GM19035 (cell line): ENCODE data around the gene ATP5PD.
"Not testable (repeated sequence)": the region's sequence is repeated elsewhere in the genome, so short reads cannot be mapped to it uniquely, and the experiment has no call there.

Source experiments
- ATAC-seq: cut with Tn5 transposase; IDR thresholded peaks from one replicate; pipeline ENCODE4 v1.9.1; 2021; ENCODE audit not compliant: unreplicated experiment

The ATP5PD gene

GRCh38 chr17:75077496-75078283, 30.9 kb upstream of the ATP5PD start:
- ATAC-seq, result no peak

- ATAC-seq, result no peak
These were observed 30.3 kb upstream of the ATP5PD start for GRCh38 chr17:75077072-75077495.

- ATAC-seq, result no peak
These were observed 29.0 kb upstream of the ATP5PD start for GRCh38 chr17:75075597-75076336.

- no peak for ATAC-seq
These were observed 27.8 kb upstream of the ATP5PD start for GRCh38 chr17:75074532-75074931.

GRCh38 chr17:75073618-75074047, 26.9 kb upstream of the ATP5PD start:
- ATAC-seq, result no peak

GRCh38 chr17:75072909-75073308, 26.1 kb upstream of the ATP5PD start:
- ATAC-seq, result not testable (repeated sequence)

- not testable (repeated sequence) for ATAC-seq
These were observed 24.9 kb upstream of the ATP5PD start for GRCh38 chr17:75071478-75072271.

DNA sequence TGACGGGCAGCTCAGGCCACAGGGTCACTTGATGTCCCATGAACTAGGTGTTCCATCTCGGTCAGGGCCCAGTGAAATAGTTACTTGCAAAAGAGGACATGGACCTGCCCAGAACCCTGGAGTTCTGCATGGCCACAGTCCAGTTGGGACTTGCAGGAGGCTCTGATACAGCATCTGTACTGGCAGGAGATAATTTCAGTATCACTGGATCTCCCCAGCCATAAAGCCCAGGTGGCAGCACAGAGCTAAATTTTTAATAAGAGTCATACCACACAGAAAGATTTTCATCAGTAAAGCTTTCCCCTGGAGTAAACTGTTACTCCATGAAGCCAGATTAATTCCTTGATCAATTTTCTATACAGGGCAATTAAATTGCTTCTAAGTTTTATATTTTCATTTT, 23.0 kb upstream of the ATP5PD start:
- ATAC-seq, result no peak

- ATAC-seq, result no peak
These were observed 22.0 kb upstream of the ATP5PD start for GRCh38 chr17:75068750-75069149.

GRCh38 chr17:75067856-75068255, 21.1 kb upstream of the ATP5PD start:
- ATAC-seq, result no peak

- ATAC-seq, result no peak
These were observed 18.9 kb upstream of the ATP5PD start for GRCh38 chr17:75065562-75066151.

DNA sequence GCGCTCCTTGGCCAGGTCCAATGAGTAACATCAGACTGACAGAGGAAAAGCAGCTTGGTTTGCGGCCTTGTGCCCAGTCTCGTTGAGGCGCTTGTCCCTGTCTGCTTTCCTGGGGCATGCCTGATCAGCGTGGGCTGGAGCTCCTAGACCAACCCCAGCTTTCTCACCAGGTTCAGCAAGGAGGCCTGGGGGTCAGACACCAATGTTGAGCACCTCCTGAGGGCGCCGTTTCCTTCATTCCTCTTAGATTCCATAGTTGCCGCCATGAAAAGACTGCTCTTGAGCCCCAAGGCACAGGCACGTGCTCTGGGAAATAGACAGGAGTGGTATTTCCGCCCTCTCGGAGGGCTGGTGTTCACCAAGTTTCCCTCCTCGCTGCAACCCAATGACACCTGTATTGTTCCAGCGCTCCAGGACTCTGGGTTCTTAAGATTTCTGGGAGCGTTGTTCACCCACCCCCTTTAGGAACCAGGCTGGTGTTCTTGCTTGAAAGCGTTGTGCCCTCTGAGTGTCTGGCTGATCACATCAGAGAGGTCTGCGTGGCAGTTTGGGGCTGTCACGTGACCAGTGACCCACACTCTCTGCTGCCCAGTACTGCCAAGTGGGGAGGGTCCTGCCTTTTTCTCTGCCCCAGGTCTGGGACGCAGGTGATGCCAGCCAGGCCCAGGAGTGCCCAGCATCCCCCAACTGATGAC, 18.2 kb upstream of the ATP5PD start:
- ATAC-seq, result no peak

- ATAC-seq, result no peak
These were observed 17.7 kb upstream of the ATP5PD start for GRCh38 chr17:75064460-75064859.

- no peak for ATAC-seq
These were observed 17.3 kb upstream of the ATP5PD start for GRCh38 chr17:75064040-75064439.

DNA sequence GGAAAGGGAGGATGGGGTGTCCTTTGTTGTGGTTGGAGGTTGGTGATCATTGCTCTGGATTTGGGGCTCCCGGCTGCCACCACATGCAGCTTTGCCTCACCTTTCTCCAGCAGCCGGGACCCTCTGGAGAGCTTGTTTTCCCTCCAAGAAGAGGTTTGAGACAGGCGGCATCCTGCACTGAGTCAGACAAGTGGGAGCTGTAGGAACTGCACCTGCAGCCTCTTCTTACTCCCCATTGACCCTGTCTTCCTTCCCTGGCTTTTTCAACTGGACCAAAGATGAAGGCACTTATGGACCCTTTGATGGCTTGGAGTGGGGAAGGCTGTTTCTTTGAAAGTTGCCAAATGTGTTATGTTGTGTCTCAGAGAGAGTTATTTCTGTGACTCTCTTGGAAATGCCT, 16.9 kb upstream of the ATP5PD start:
- no peak for ATAC-seq

DNA sequence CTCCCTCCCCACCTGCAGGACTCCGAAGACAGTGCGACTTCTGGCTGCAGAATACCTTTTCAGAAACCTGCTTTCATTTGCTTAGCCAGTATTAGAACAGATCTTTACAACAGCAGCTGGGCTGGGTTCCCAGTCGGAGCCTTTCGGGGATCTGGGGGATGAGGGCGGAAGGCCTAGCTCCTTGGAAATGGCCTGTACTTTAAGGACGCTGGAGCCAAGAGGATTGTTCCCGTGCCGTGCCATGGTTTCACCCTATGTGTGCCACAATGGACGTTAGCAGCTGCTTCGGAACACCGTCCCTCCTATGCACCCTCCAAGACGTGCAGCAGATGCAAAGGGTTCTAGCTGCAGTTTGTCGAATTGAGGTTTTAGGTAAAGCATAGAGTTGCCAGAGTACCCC, 16.4 kb upstream of the ATP5PD start:
- no peak for ATAC-seq

GRCh38 chr17:75061618-75062017, 14.8 kb upstream of the ATP5PD start:
- ATAC-seq, result no peak

- no peak for ATAC-seq
These were observed 14.3 kb upstream of the ATP5PD start for GRCh38 chr17:75061055-75061438.

- ATAC-seq, result no peak
These were observed 13.8 kb upstream of the ATP5PD start for GRCh38 chr17:75060434-75061054.
